ENCODE results near the gene XRN2.

The XRN2 gene

GRCh38 chr20:21433329-21433890, 130.3 kb downstream of the XRN2 start:
- DNase-seq: no peak

- no peak for DNase-seq
Measured at GRCh38 chr20:21435576-21435975, 132.4 kb downstream of the XRN2 start.

GRCh38 chr20:21436205-21436604, 133.1 kb downstream of the XRN2 start:
- no peak for DNase-seq

- DNase-seq: no peak
Measured at GRCh38 chr20:21437248-21437647, 134.1 kb downstream of the XRN2 start.

DNA sequence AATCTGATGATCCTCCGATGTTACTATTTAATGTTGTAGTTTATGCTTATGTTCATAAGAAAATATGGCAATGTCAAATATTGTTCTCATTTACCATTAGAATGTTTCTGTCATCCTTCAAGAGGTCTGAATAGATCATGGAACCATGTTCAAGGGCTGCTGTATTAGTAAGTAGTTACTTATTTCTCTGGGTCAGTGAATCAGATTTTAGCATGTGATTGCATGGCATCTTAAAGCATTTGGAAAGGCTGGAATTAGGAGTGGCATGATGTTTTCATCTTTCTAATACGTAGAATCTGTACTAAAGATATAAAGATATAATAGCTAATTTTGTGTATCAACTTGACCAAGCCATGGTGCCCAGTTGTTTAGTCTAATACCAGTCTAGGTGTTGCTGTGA, 134.7 kb downstream of the XRN2 start:
- DNase-seq: no peak

Measured in activated effector memory CD4-positive, alpha-beta T cell treated with Interleukin-2 at 50 U/mL for 16 hours (primary cell).